ENCODE data around the gene SORCS3.
"Not testable (repeated sequence)": the region's sequence is repeated elsewhere in the genome, so short reads cannot be mapped to it uniquely, and the experiment has no call there.

The SORCS3 gene

DNA sequence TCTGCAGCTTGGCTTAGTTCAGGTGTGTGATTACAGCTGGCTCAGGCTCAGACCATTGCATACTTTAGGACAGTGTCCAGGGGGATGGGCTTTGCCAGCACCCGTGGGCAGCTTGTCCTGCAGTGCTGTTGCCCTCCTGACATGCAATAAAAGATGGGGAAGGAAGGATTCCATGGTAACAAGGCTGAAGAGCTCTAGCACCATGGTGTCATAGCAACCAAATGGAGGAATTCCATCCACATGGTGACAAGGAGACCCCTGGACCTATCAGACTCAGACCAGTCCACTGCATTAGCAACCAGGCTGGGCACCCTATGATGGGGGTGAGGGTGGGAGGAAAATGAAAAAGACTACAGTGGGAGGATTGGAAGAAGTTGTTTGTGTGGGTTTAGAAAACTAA, 49.9 kb downstream of the SORCS3 start:
- DNase-seq (ENCODE audit: low spot score) = no peak

DNA sequence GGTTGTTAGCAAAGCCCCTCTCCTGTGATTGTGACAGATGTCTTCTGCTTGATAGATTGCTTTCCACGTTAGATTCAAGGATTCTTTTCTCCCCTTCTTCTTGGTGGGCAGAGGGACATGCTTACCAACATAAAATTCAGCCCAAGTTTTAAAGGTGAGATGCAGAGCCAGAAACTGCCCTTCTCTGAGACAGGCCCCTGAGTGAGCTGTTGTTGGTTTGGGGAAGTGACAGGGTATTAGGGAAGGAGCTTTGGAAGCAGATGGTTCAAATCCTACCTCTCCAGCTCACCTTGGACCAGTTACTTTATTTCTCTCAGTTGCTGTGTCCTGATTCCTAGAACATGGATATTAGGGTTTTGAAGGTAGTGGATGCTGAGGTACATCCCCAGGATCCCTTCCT, 53.0 kb downstream of the SORCS3 start:
- no peak for DNase-seq (ENCODE audit: low spot score)

DNA sequence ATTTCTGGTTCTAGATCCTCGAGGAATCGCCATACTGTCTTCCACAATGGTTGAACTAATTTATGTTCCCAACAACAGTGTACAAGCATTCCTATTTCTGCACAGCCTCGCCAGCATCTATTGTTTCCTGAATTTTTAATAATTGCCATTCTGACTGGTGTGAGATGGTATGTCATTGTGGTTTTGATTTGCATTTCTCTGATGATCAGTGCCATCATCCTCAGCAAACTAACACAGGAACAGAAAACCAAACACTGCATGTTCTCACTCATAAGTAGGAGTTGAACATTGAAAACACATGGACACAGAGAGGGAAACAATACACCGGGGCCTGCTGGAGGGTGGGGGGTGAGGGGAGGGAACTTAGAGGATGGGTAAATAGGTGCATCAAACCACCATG, 62.2 kb downstream of the SORCS3 start:
- not testable (repeated sequence) for DNase-seq (ENCODE audit: low spot score)

DNA sequence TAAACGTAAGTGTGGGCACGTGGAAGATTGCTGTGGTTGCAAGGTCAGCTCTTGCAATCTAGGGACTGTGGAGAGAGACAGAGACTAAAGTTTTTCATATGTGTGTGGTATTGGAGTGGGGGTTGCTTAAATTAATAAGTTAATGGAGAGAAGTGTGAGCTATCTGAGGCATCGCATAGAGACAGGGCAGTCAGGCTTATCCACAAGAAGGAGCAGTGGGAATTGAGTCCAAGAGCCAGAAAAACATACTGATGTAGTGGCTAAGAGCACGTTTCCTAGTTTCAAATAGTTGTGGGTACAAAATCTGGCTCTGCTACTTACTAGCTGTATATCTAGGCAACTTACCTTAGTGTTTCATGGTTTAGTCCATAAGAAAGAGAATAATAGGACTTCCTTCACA, 65.8 kb downstream of the SORCS3 start:
- peak; percentile 74 for DNase-seq (ENCODE audit: low spot score)

DNA sequence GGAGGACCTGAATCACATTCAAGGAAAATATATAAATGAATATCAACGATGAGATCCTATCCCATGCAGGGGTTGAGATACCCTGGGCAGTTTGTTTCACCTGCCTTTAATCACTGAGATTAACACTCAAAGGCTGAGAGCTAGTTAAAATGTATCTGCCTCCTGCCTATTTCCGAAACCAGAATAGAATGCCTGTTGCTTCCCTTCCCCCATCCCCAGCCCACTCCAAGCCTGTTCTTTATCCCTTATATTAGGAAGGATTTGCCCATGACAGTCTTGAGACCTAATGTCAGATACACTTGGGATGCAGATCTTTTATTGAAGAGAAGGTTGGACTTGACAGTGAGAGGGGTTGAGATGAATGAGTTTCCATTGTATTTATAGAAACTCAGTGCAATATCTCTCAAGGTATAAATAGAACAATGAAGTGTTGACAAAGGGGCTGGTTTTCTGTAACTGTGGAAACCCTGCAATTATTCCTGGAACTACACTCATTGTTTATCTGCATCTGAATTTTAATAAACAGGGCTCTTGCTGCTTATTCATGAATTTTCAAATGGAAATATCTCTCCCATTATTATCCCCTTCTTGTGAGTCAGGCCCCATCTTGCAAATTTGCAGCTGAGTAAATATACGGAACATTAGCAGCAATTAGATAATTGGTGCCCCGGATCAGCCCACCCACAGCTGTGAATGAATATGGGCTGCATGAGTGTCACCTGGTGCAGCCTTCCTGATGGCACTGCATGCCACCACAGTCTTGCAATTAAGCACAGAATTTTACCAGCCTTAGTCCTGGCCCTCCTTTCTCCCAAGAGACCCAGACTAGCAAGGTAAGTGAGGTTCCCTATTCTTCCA, 66.7 kb downstream of the SORCS3 start:
- no peak for DNase-seq (ENCODE audit: low spot score)

DNA sequence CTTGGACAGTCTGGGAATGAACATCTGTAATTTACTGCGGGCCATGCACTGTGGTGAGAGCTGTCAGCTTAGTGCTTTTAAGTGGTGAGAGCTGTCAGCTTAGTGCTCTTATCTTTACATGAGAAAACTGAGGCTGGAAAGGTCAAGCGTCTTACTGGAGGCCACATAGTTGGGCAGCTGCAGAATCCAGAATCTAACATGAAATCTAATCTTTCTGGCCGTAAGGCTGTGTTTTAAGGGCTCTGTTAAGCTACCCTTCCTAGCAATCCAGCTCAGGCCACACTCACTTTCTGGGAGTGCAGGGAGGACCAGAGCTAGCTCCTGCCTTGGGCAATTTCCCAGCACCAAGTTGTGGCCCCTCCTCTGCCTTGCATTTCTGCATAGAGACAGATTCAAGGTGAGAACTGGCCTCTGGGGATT, 70.2 kb downstream of the SORCS3 start:
- no peak for DNase-seq (ENCODE audit: low spot score)

DNA sequence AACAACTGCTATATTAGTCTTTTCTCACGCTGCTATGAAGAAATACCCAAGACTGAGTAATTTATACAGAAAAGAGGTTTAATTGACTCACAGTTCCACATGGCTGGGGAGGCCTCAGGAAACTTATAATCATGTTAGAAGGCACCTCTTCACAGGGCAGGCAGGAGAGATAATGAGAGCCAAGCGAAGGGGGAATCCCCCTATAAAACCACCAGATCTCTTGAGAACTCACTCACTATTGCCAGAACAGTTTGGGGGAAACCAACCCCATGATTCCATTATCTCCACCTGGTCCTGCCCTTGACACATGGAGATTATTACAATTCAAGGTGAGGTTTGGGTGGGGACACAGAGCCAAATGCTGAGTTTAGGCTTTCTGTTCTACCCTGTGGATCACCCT, 89.5 kb downstream of the SORCS3 start:
- DNase-seq (ENCODE audit: low spot score) = not testable (repeated sequence)

DNA sequence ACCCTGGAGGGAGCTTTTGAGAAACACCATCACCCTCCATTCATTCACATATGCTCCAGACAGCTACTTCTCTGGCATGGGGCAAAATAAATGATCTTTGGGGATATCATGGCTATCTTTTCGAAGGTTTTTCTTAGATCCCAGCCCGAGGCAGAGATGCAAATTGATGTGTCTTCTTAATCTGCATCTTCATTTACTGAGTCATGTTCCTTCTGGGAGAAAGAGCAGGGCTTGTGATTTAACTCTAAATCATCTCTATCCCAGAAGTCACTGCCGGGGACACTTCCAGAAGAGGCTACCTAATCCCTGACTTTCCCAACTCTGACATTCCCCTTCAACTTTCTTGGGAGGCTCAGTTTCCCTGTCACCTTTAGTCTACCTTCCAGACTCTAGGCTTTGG, 90.1 kb downstream of the SORCS3 start:
- DNase-seq (ENCODE audit: low spot score) = no peak

DNA sequence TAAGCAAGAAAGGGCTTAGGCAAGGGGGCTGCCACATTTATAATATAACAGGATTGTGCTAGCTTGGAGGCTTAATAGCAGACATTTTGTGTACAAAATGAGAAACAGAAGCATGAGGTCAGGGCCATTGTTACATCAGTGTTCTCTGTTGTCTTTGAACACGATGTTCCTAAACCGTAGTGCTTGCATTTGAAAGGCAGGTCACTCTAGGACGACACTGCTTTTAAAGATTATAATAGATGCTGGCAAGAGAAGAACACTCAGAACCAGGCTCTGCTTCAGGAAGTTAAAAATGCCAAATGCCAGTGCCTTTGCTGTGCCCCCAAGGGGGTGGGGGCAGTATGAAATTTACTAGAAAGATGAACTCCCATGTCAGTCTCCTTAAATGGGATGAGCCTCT, 91.1 kb downstream of the SORCS3 start:
- no peak for DNase-seq (ENCODE audit: low spot score)

DNA sequence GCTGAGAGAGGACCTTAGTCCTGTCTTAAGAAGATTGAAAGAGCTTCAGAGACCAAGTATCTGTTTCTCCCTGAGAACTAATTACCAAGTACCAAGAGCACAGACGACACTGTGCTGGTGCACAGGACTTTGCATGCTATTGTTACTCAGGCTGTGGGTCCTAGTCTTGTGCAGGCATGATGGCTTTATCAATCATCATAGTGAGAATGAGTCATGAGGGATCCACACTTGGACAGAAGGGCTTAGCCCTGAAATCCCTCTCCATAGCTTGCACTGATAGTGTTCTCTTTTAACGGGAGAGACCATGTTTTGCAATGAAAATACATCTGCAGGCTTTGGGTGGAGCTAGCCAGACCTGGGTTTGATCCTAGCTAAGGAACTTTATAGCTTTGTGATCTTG, 93.3 kb downstream of the SORCS3 start:
- DNase-seq (ENCODE audit: low spot score) = no peak

DNA sequence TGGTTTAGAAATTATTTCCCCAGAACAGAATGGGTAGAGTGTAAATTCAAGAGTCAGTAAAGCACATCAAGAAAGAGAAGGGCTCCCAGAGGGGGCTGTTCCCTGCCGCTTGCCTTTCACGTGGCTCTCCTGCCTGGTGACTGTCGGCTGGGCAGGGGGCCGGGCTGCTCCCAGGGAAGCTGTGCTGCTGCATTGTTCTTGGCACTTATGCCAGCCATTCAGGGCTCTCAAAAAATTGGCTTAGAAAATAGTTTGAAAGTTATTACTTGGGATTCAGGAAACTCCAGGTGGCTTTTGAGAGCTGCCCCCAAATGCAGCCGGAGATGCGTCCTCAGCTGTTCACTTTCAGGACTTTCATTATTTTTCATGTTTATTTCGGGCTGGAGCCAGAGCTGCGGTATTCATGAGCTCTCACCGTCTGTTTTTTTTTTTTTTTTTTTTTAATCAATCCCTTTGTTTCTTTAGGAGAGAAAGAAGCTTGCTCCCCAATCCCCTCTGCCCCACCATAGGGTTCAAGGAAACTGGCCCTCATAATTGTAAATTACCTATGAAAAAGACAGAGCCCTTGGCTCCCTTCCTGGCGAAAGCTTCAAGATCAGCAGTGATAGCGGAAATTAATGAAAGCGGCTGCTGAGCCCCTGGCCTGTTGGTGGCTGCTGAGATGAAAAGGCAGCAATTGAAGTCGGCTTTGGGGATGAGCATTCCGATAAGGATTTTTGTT, 94.1 kb downstream of the SORCS3 start:
- no peak for DNase-seq (ENCODE audit: low spot score)

DNA sequence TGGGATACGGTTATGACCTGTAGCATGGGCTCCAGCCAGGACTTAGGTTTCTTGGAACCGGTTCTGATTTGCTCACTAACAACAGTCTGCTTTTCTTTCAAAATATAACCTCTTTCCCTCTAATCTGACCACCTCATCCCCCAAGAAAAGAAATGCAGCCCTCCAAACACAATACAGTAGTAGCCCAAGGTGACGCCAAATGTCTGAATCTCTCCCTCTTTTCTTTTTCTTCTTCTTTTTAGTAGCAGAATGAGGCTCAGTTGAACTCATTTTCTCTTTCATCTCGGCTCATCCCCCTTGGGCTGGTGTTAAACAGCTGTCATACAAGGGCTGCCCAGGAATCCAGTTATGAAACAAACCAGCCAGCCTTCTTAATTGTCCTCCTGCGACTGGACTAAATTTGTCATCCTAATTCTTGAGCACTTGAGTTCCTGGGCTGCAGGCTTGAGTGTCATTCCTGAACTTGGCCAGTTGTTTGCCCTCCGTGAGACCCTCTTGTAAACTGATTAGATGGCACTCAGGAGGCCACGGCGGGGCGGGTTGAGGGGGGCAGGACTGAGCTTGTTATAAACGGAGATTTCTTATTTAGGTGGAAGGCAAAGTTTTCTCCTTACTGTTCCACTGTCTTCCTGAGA, 94.8 kb downstream of the SORCS3 start:
- DNase-seq (ENCODE audit: low spot score) = no peak

DNA sequence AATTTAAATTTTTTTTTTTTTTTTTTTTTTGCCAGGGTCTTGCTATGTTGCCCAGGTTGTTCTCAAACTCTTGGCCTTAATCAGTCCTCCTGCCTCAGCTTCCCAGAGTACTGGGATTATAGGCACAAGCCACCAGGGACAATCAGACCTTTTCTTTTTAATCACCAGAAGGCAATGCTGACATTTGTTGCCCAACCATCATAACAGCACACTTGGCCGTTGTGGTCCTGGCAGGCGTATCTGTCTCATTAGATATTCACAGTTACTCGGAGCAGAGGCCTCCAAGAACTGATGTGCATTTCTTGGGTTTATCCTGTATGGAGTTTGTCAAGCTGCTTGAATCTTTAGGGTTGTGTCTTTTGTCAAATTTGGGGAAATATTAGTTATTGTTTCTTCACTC, 100.0 kb downstream of the SORCS3 start:
- no peak for DNase-seq (ENCODE audit: low spot score)

DNA sequence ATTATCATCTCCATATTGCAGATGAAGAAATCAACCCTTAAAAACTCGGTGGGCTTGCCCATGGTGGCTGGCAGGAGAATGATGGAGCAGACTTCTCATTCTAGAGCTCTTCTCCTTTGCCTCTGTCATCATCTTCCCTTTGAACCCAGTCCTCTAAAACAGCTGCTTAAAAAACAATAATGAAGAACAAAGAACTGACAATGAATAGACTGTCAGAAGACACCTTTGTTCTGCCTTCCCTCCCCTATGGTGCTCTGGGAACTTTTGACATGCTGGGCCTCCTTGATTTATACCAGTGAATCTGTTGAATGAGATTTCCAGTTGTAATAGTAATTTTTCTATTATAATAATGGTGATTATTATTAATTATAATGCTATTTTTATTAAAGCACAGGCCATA, 103.0 kb downstream of the SORCS3 start:
- no peak for DNase-seq (ENCODE audit: low spot score)

DNA sequence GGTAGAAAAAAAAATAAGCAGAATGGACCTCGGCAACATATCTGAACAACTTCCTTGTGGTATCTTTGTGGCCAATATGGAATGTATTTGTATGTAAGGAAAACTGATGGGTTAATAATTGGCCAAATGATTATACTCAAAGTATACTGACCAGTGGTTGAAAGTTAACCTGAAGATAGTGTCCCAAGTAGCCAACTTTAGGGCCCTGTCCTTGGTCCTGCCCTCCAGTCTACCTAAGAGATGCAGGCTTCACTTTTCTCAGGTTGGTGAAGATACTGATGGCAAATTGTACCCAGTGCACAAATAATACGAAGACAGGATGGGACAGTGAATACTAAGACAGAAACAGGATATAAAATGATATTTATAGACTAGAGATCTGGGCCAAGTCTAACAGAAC, 109.2 kb downstream of the SORCS3 start:
- DNase-seq (ENCODE audit: low spot score) = peak; percentile 22

DNA sequence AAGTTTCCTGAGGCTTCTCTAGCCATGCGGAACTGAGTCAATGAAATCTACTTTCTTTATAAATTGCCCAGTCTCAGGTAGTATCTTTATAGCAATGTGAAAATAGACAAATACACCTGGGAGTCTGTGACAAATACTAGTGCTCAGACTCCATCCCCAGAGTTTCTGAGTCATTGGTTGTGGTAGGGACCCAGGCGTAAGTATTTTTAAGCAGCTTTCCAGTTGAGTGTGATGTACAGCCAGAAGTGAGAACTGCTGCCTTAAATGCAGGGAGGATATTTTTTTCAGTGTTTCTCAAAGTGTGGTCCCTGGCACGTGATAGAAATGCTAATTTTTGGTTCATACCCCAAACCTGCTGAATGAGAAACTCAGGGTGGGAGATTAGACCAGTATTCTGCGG, 121.7 kb downstream of the SORCS3 start:
- no peak for DNase-seq (ENCODE audit: low spot score)

DNA sequence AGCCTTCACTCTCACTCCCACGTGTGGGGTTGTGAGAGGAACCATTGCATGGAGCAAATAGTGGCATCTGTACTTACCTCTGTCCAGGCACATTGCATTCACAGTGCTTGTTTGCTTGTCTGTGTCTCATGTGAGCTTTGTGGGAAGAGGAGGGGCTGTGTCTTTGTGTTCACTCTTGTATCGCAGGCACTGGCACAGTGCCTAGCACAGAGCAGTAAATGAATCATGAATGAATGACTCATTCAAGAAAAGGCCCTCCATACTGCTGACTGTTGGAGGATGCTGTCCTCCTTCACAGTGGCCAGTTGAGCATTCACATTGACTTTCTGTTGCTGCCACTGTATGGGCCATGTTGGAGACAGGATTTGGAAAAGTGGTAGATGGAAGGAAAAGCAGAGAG, 125.3 kb downstream of the SORCS3 start:
- DNase-seq (ENCODE audit: low spot score) = peak; percentile 88

DNA sequence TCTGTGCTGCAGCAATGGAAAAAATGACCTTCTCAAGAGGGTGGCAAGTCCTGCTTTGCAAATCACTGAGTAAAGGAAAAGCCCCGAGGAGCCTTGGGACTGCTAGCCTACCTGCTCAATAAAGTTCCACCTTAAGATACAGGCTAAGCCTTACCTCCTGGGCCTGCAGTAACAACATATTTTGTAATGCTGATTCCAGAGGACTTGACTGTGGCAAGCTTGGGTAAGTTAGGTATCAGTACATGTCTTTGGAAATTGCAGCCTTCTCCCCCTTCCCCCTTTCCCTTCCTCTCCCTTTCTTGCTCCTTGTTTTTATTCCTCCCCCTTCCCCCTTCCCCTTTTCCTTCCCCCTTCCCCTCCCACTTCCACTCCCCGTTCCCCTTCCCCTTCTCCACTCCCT, 126.2 kb downstream of the SORCS3 start:
- no peak for DNase-seq (ENCODE audit: low spot score)

DNA sequence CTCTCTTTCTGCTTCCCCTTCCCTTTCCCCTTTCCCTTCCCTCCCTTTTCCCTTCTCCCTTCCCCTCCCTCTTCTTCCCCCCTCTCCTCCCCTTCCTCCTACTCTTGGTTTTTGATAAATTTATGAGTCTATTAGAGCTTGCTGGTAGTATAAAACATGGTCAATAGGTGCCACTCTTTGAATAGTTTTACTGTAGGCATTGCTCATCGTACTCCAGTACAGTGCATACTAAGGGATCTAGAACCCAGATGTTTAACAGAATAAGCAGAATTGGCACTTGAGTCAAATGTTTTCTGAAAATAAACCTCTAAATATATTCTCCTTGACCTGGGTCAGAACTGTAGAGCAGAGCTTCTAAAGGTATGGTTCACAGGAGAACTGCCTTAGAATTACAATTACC, 126.7 kb downstream of the SORCS3 start:
- DNase-seq (ENCODE audit: low spot score) = peak; percentile 9

DNA sequence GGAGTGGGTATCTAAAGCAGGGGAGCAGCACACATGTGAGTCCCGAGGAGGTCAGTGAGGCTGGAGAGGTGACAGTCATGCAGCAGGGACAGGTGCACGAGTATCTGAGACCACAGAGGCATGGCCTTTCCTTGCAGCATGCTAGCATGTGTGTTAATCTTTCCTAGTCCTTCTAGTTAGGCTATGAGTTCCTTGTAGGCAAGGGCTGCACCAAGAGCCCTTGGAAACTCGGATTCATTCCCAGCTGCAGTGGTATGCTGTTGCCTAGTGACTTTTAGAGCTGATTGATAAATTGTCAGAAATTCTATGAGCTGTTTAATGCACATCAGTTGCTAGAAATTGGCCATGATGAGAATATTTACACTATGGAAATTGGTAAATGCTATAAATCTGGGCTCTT, 132.0 kb downstream of the SORCS3 start:
- no peak for DNase-seq (ENCODE audit: low spot score)

DNA sequence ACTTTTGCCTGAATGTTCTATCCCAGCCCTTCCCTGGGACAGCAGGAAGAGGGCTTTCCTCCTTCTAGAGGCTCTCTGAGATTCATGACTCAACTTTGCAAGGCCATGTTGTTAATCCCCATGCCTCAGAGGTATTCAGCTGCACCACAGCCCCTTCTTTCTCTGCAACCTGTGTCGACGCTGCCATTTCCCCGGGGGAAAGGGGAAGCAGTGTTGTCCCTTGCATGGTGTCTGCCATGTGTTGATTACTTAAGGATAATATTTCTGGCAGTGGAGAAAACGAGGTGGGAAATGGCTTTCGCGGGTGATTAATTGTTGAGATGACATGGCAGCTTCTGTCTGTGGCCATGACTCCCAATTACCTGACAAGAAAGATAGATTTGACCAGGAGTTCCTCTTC, 133.1 kb downstream of the SORCS3 start:
- DNase-seq (ENCODE audit: low spot score) = peak; percentile 33

DNA sequence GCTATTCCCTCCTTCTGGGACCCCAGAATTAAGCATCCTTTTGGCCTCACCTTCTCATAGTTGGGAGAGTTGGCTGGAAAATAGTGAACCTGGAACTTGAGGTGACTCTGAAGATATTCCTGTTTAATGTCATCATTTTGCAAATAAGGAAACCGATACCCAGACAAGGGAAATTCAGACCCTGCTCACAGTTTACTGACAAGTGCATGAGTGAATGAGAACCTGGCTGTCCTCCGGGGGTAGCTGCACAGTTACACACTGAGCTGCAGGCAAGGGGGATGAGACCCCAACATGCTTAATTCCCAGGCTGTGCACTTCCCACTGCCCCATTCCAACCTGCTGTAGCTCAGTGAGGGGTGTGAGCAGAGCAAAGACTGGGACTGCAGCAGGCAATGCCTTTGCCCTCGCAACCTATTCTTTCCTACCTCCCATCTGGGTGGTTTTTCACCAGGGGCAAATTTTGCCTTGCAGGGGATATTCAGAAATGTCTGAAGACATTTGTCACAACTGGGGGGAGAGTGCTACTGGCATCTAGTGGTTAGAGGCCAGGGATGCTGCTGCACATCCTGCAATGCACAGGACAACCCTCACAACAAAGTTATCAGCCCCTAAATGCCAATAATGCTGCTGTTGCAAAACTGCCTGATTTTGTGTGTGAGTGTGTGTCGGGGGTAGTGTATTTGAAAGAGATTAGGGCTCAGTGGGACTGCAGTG, 136.2 kb downstream of the SORCS3 start:
- no peak for DNase-seq (ENCODE audit: low spot score)

All from kidney tubule cell (primary cell).